C4-2B (cell line): ENCODE results near the gene HSPA12A.

Experiments used
- H3K27ac ChIP-seq: fragments of 450-650 bp; 2 replicates; pipeline ENCODE4 v1.5.1; 2017
- CTCF ChIP-seq: fragments of 450-650 bp; conservative IDR thresholded peaks from 2 replicates; pipeline ENCODE4 v1.5.1; 2017; ENCODE audit warnings: mild to moderate bottlenecking
- ZFX ChIP-seq: fragments of 450-650 bp; IDR thresholded peaks from 2 replicates; pipeline ENCODE4 v1.6.1; 2017

HSPA12A gene

GRCh38 chr10:116784035-116784434 lies 41.7 kb upstream of the HSPA12A start:
- H3K27ac ChIP-seq = no peak overlapping the region
- TF ChIP-seq CTCF (no peak), ZFX (no peak)

- no peak overlapping the region for H3K27ac ChIP-seq
- no peak for TF ChIP-seq ZFX
- TF ChIP-seq CTCF = no peak
Measured at GRCh38 chr10:116783011-116783655, 40.8 kb upstream of the HSPA12A start.

- TF ChIP-seq CTCF = no peak
- TF ChIP-seq ZFX = no peak
- H3K27ac ChIP-seq = no peak overlapping the region
Measured at GRCh38 chr10:116781370-116781884, 39.1 kb upstream of the HSPA12A start.

GRCh38 chr10:116780691-116781205 lies 38.4 kb upstream of the HSPA12A start:
- TF ChIP-seq ZFX = no peak
- no peak for TF ChIP-seq CTCF
- H3K27ac ChIP-seq = no peak overlapping the region

- TF ChIP-seq CTCF = no peak
Measured at GRCh38 chr10:116779076-116779687, 36.8 kb upstream of the HSPA12A start.

GRCh38 chr10:116777006-116777405 lies 34.6 kb upstream of the HSPA12A start:
- H3K27ac ChIP-seq = no peak overlapping the region
- TF ChIP-seq ZFX = no peak
- TF ChIP-seq CTCF = no peak

More at GRCh38 chr10:116779076-116779687, 36.8 kb upstream of the HSPA12A start:
- H3K27ac ChIP-seq = no peak overlapping the region
